ENCODE results near the gene ATRNL1. TPM values are rescaled to one million over a fixed set of nuclear protein-coding genes. Genes with fewer than 3 reads are reported as not detected.

The ATRNL1 gene
- total RNA-seq, 4 donors from 2014 or later: 0.93 to 19.0 (median 8.7) TPM

- H3K27me3 ChIP-seq: no peaks in the 10 kb centered on the region
- WGBS, 2 donors (ENCODE audit: low coverage in 1 of 2): 60 to 72% methylated on average over 3 of the region's 3 CpGs
- H3K27ac ChIP-seq: no peak overlapping the region
- no peak for TF ChIP-seq POLR2AphosphoS5 (IDR thresholded peaks at IDR 0.05)
- TF ChIP-seq CTCF (IDR thresholded peaks at IDR 0.05): no peak
- no peak for TF ChIP-seq EP300 (IDR thresholded peaks at IDR 0.05)
- TF ChIP-seq POLR2A (IDR thresholded peaks at IDR 0.05): no peak
- peaks cover 0 to 3% (median 0%) of the 10 kb centered on the region in 3 donors for H3K9me3 ChIP-seq
- H3K4me3 ChIP-seq: no peak overlapping the region
- H3K4me1 ChIP-seq: no peaks in the 10 kb centered on the region
- H3K36me3 ChIP-seq: no peaks in the 10 kb centered on the region
- ATAC-seq: no peak
Measured at GRCh38 chr10:115436999-115437398, 343.8 kb downstream of the ATRNL1 start.

- no peaks in the 10 kb centered on the region for H3K27me3 ChIP-seq
- no peaks in the 10 kb centered on the region for H3K36me3 ChIP-seq
- H3K4me3 ChIP-seq: no peak overlapping the region
- no peaks in the 10 kb centered on the region for H3K9me3 ChIP-seq
- no peak for ATAC-seq
- WGBS, 2 donors (ENCODE audit: low coverage in 1 of 2): 39 to 50% methylated on average over 1 to 2 of the region's 2 CpGs
- no peak overlapping the region for H3K27ac ChIP-seq
- H3K4me1 ChIP-seq: no peaks in the 10 kb centered on the region
- TF ChIP-seq EP300 (IDR thresholded peaks at IDR 0.05) (no peak), POLR2AphosphoS5 (IDR thresholded peaks at IDR 0.05) (no peak), POLR2A (IDR thresholded peaks at IDR 0.05) (no peak), CTCF (IDR thresholded peaks at IDR 0.05) (no peak)
Measured at GRCh38 chr10:115441907-115442545, 348.9 kb downstream of the ATRNL1 start.

- H3K27me3 ChIP-seq: no peaks in the 10 kb centered on the region
- 100% methylated on average over 2 of the region's 5 CpGs; no CpG with 5 or more reads in 1 of the 2 donors for WGBS, 2 donors (ENCODE audit: low coverage in 1 of 2)
- ATAC-seq: no peak
Measured at GRCh38 chr10:115456812-115457211, 363.6 kb downstream of the ATRNL1 start.

GRCh38 chr10:115483294-115483693 is 390.1 kb downstream of the ATRNL1 start:
- 71 to 91% methylated on average over 2 of the region's 2 CpGs for WGBS, 2 donors (ENCODE audit: low coverage in 1 of 2)
- Histone ChIP-seq H3K4me3 (no peak overlapping the region), H3K4me1 (no peaks in the 10 kb centered on the region), H3K27ac (no peak overlapping the region), H3K9me3 (no peaks in the 10 kb centered on the region), H3K27me3 (no peaks in the 10 kb centered on the region), H3K36me3 (no peaks in the 10 kb centered on the region)
- ATAC-seq: no peak
- no peak for TF ChIP-seq POLR2AphosphoS5 (IDR thresholded peaks at IDR 0.05)
- no peak for TF ChIP-seq EP300 (IDR thresholded peaks at IDR 0.05)
- TF ChIP-seq CTCF (IDR thresholded peaks at IDR 0.05): no peak

More at GRCh38 chr10:115456812-115457211, 363.6 kb downstream of the ATRNL1 start:
- Histone ChIP-seq H3K4me1 (no peaks in the 10 kb centered on the region), H3K4me3 (no peak overlapping the region), H3K27ac (no peak overlapping the region), H3K9me3 (peaks cover 0 to 2% (median 0%) of the 10 kb centered on the region in 3 donors), H3K36me3 (no peaks in the 10 kb centered on the region)
- TF ChIP-seq POLR2A (IDR thresholded peaks at IDR 0.05): no peak
- no peak for TF ChIP-seq CTCF (IDR thresholded peaks at IDR 0.05)
- no peak for TF ChIP-seq POLR2AphosphoS5 (IDR thresholded peaks at IDR 0.05)
- TF ChIP-seq EP300 (IDR thresholded peaks at IDR 0.05): no peak

- no peaks in the 10 kb centered on the region for H3K4me1 ChIP-seq
- no peaks in the 10 kb centered on the region for H3K36me3 ChIP-seq
- no peak overlapping the region for H3K4me3 ChIP-seq
- no peaks in the 10 kb centered on the region for H3K27me3 ChIP-seq
- TF ChIP-seq POLR2AphosphoS5 (IDR thresholded peaks at IDR 0.05): no peak
- TF ChIP-seq EP300 (IDR thresholded peaks at IDR 0.05): no peak
- no peak for TF ChIP-seq CTCF (IDR thresholded peaks at IDR 0.05)
- no peak for TF ChIP-seq POLR2A (IDR thresholded peaks at IDR 0.05)
- H3K27ac ChIP-seq: no peak overlapping the region
- ATAC-seq: no peak
- H3K9me3 ChIP-seq: no peaks in the 10 kb centered on the region
- 88% methylated on average over 4 of the region's 10 CpGs; no CpG with 5 or more reads in 1 of the 2 donors for WGBS, 2 donors (ENCODE audit: low coverage in 1 of 2)
Measured at GRCh38 chr10:115491526-115492140, 398.5 kb downstream of the ATRNL1 start.
